Measurements from ENCODE around the gene PACSIN1.

GRCh38 chr6:34576286-34576955 lies 110.5 kb downstream of the PACSIN1 start:
- TF ChIP-seq ATF3 (IDR thresholded peaks at IDR 0.05; ENCODE audit: borderline replicate concordance, extremely low read depth, low read depth, low read length), result no peak
- no peak; the same call in none of the 2 replicates for TF ChIP-seq POLR2A (IDR thresholded peaks at IDR 0.05; ENCODE audit: low read depth, low read length)
- TF ChIP-seq, protein P1, sequence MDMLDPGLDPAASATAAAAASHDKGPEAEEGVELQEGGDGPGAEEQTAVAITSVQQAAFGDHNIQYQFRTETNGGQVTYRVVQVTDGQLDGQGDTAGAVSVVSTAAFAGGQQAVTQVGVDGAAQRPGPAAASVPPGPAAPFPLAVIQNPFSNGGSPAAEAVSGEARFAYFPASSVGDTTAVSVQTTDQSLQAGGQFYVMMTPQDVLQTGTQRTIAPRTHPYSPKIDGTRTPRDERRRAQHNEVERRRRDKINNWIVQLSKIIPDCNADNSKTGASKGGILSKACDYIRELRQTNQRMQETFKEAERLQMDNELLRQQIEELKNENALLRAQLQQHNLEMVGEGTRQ (IDR thresholded peaks at IDR 0.05; ENCODE audit: borderline replicate concordance, low read depth, low read length), result no peak
- TF ChIP-seq NR2C2 (IDR thresholded peaks at IDR 0.05; ENCODE audit: borderline replicate concordance, control insufficient read depth, insufficient read length, low read depth), result no peak
- TF ChIP-seq, protein P2, sequence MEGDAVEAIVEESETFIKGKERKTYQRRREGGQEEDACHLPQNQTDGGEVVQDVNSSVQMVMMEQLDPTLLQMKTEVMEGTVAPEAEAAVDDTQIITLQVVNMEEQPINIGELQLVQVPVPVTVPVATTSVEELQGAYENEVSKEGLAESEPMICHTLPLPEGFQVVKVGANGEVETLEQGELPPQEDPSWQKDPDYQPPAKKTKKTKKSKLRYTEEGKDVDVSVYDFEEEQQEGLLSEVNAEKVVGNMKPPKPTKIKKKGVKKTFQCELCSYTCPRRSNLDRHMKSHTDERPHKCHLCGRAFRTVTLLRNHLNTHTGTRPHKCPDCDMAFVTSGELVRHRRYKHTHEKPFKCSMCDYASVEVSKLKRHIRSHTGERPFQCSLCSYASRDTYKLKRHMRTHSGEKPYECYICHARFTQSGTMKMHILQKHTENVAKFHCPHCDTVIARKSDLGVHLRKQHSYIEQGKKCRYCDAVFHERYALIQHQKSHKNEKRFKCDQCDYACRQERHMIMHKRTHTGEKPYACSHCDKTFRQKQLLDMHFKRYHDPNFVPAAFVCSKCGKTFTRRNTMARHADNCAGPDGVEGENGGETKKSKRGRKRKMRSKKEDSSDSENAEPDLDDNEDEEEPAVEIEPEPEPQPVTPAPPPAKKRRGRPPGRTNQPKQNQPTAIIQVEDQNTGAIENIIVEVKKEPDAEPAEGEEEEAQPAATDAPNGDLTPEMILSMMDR (IDR thresholded peaks at IDR 0.05 in 2 of 3, conservative IDR thresholded peaks at IDR 0.05 in 1 of 3; ENCODE audit: control insufficient read depth in 2 of 3, extremely low read depth in 1 of 3, insufficient read depth in 1 of 3, low read depth in 3 of 3, low read length in 3 of 3), result no peak
- TF ChIP-seq, protein P3, sequence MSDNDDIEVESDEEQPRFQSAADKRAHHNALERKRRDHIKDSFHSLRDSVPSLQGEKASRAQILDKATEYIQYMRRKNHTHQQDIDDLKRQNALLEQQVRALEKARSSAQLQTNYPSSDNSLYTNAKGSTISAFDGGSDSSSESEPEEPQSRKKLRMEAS (IDR thresholded peaks at IDR 0.05; ENCODE audit: low read depth, low read length), result no peak
- TF ChIP-seq, protein P4, sequence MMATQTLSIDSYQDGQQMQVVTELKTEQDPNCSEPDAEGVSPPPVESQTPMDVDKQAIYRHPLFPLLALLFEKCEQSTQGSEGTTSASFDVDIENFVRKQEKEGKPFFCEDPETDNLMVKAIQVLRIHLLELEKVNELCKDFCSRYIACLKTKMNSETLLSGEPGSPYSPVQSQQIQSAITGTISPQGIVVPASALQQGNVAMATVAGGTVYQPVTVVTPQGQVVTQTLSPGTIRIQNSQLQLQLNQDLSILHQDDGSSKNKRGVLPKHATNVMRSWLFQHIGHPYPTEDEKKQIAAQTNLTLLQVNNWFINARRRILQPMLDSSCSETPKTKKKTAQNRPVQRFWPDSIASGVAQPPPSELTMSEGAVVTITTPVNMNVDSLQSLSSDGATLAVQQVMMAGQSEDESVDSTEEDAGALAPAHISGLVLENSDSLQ (IDR thresholded peaks at IDR 0.05), result no peak
- TF ChIP-seq CREB1 (IDR thresholded peaks at IDR 0.05; ENCODE audit: low read depth), result no peak
- TF ChIP-seq SMC3 (IDR thresholded peaks at IDR 0.05; ENCODE audit: borderline replicate concordance, low read length), result no peak
- TF ChIP-seq KDM1A (IDR thresholded peaks at IDR 0.05; ENCODE audit: borderline replicate concordance), result no peak

Measured in GM12878 (cell line).